Measurements from ENCODE around the gene MAP2. TPM values are rescaled to one million over a fixed set of nuclear protein-coding genes. Genes with fewer than 3 reads are reported as not detected.

The MAP2 gene
- total and polyA plus RNA-seq, 2 of the 8 experiments (the other 6 are each of a cell fraction or from before 2014, with no cell fraction given) = 5.9 to 9.4 TPM

DNA sequence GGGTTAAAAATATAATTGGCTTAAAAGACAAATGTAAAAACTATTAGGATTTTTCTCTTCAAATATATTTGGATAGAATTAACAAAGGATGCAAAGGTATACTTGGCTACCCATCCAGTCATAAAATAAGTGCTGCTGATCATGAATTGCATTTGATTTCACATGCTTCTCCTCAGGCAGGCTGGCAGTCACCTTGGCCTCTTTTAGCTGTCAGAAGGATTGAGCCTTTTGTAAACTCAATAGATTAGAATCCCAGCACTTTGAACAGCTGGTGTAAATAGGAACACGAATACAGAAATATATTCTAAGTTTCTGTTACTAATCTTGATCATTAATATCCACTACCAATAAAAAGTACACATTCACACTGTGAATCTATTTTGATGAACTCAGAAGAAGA, 178.4 kb downstream of the MAP2 start (continued):
- no peak for TF ChIP-seq CBX8 (IDR thresholded peaks at IDR 0.05; ENCODE audit: borderline replicate concordance, low read depth, low read length)
- no peak for TF ChIP-seq YY1 (IDR thresholded peaks at IDR 0.05; ENCODE audit: low read depth, low read length)
- no peak for TF ChIP-seq KDM4A (IDR thresholded peaks at IDR 0.05; ENCODE audit: low read depth, low read length, severe bottlenecking)
- no peak for TF ChIP-seq TAF1 (IDR thresholded peaks at IDR 0.05; ENCODE audit: low read depth, low read length)

All from H1 (cell line).